ENCODE results near the gene HES6.
"Not testable (repeated sequence)": the region's sequence is repeated elsewhere in the genome, so short reads cannot be mapped to it uniquely, and the experiment has no call there.

DNA sequence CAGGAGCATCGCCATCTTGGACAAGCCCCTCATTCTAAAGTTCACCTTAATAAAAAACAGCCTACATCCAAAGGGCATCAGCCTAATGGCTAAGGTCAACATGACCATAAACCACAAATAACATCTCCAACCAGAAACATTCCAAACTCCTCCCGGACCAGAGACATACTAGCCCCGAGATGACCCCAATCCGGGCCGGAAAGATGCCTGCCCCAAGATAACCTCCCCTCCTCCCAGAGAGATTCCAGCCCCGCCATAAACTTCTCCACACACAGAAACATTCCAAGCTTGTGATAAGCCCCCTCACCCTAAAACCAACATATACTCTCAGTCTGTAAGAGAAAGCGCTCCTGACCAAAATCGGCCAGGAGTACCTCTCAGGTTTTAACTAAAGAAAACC, 31.8 kb upstream of the HES6 start:
- TF ChIP-seq POLR2A (IDR thresholded peaks at IDR 0.05): not testable (repeated sequence)
- TF ChIP-seq, protein P1, sequence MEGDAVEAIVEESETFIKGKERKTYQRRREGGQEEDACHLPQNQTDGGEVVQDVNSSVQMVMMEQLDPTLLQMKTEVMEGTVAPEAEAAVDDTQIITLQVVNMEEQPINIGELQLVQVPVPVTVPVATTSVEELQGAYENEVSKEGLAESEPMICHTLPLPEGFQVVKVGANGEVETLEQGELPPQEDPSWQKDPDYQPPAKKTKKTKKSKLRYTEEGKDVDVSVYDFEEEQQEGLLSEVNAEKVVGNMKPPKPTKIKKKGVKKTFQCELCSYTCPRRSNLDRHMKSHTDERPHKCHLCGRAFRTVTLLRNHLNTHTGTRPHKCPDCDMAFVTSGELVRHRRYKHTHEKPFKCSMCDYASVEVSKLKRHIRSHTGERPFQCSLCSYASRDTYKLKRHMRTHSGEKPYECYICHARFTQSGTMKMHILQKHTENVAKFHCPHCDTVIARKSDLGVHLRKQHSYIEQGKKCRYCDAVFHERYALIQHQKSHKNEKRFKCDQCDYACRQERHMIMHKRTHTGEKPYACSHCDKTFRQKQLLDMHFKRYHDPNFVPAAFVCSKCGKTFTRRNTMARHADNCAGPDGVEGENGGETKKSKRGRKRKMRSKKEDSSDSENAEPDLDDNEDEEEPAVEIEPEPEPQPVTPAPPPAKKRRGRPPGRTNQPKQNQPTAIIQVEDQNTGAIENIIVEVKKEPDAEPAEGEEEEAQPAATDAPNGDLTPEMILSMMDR (IDR thresholded peaks at IDR 0.05): not testable (repeated sequence)
